ENCODE data around the gene DYRK2. TPM values are rescaled to one million over a fixed set of nuclear protein-coding genes. Genes with fewer than 3 reads are reported as not detected.

Gene DYRK2
- total RNA-seq, 2 donors from 2014 or later: 22.5 to 35.3 TPM

DNA sequence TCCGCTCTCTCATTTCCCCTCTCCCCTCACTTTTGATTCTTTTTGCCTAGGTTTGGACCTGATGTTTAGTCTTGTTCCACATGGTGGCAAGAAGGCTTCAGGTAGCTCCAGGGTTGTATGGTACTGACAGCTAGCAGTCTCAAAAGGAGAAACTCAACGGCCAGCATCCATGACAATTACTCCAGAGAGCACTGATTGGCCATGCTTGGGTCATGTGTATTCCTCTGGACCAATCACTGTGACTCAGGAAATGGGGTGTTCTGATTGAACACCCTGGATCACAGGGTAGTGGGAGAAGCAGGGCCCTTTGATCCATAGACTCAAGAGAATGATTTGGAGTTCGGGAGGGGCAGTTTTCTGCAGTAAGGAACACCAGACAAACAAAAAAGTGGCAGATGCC lies 45.3 kb downstream of the DYRK2 start:
- DNase-seq (ENCODE audit: low spot score): no peak
- no peak for ATAC-seq (ENCODE audit: insufficient number of reproducible peaks, low FRiP score, low read depth)
- H3K36me3 ChIP-seq: no peaks in the 10 kb centered on the region
- no peaks in the 10 kb centered on the region for H3K9me3 ChIP-seq
- H3K27ac ChIP-seq: no peak overlapping the region
- H3K4me3 ChIP-seq: no peak overlapping the region
- TF ChIP-seq, protein P1, sequence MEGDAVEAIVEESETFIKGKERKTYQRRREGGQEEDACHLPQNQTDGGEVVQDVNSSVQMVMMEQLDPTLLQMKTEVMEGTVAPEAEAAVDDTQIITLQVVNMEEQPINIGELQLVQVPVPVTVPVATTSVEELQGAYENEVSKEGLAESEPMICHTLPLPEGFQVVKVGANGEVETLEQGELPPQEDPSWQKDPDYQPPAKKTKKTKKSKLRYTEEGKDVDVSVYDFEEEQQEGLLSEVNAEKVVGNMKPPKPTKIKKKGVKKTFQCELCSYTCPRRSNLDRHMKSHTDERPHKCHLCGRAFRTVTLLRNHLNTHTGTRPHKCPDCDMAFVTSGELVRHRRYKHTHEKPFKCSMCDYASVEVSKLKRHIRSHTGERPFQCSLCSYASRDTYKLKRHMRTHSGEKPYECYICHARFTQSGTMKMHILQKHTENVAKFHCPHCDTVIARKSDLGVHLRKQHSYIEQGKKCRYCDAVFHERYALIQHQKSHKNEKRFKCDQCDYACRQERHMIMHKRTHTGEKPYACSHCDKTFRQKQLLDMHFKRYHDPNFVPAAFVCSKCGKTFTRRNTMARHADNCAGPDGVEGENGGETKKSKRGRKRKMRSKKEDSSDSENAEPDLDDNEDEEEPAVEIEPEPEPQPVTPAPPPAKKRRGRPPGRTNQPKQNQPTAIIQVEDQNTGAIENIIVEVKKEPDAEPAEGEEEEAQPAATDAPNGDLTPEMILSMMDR (IDR thresholded peaks at IDR 0.05): no peak
- no peaks in the 10 kb centered on the region for H3K27me3 ChIP-seq (replicated peaks; ENCODE audit: insufficient read depth)
- peaks cover 4 to 13% of the 10 kb centered on the region in 2 donors for H3K4me1 ChIP-seq (ENCODE audit: control insufficient read depth in 1 of 2, low read depth in 2 of 2)

DNA sequence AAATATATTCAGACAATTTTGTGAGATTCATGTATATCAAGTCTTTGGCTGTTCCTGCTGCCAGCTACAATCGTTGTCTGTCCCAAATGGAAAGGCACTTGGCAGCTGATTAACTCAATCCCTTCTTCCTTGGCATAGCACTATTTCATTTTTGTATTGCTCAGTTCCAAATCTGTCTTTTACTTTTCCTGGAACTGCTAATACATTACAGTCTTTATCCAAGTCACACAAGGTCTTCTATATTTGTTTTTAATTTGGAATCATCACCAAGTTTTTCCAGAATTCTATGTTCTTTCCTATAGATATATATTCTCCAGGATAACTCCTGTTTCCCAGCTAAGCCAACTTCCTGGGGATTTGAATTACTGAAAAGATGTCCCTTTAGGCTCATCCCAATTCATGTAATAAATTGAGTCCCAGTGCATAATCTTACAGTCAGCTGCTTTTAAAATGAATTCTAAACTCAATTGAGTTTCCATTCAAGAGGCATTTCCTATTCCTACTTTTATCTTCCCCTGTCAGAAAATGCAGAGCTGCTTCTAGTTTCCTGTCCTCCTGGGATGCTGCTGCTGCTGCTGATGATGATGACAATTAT lies 45.9 kb downstream of the DYRK2 start:
- no peak for ATAC-seq (ENCODE audit: insufficient number of reproducible peaks, low FRiP score, low read depth)

DNA sequence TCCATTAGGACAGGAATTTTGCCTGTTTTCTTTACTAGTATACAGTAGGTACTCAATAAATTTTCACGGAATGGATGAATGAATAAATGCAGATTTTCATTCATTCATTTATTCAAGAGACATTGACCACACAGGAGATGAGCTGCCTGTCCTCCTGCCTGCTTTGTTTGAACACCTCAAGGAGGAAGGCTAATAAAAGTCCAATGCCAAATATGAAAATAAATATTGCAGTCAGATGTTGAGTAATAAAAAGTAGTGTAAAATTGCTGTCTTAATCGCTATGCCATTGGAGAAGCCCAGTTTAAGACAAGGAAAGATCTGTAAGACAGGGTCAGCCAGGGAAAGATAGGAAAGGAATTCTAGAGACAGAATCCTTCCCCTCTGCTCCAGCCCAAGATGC lies 47.4 kb downstream of the DYRK2 start:
- DNase-seq (ENCODE audit: low spot score): no peak
- no peaks in the 10 kb centered on the region for H3K27me3 ChIP-seq (replicated peaks; ENCODE audit: insufficient read depth)
- peaks cover 6 to 19% of the 10 kb centered on the region in 2 donors for H3K4me1 ChIP-seq (ENCODE audit: control insufficient read depth in 1 of 2, low read depth in 2 of 2)
- TF ChIP-seq, protein P1 (IDR thresholded peaks at IDR 0.05): no peak
- H3K4me3 ChIP-seq: no peak overlapping the region
- H3K36me3 ChIP-seq: no peaks in the 10 kb centered on the region
- no peak for ATAC-seq (ENCODE audit: insufficient number of reproducible peaks, low FRiP score, low read depth)
- H3K9me3 ChIP-seq: no peaks in the 10 kb centered on the region
- no peak overlapping the region for H3K27ac ChIP-seq

More for the DNA sequence above, 45.9 kb downstream of the DYRK2 start:
- no peaks in the 10 kb centered on the region for H3K27me3 ChIP-seq (replicated peaks; ENCODE audit: insufficient read depth)
- DNase-seq (ENCODE audit: low spot score): no peak
- H3K36me3 ChIP-seq: no peaks in the 10 kb centered on the region
- no peak overlapping the region for H3K27ac ChIP-seq
- no peak overlapping the region for H3K4me3 ChIP-seq
- peaks cover 5 to 16% of the 10 kb centered on the region in 2 donors for H3K4me1 ChIP-seq (ENCODE audit: control insufficient read depth in 1 of 2, low read depth in 2 of 2)
- no peaks in the 10 kb centered on the region for H3K9me3 ChIP-seq
- TF ChIP-seq, protein P1 (IDR thresholded peaks at IDR 0.05): no peak

DNA sequence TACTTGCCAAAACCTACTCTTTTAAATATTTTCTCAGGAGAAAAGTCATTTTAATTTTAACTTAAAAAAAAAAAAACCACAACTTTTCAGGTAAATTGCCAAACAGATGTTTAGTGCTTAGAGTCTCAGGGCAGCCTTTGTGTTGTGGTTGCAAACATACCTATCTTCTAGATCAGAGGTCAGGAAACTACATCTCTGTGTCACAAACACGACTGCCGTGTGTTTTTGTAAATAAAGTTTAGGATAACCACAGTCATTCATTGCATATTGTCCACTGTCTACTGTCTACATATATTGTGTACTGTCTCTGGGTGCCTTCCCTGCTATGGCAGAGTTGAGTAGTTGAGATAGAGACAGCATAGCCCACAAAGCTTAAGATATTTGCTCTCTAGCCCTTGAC lies 48.9 kb downstream of the DYRK2 start:
- TF ChIP-seq, protein P1 (IDR thresholded peaks at IDR 0.05): no peak
- no peak overlapping the region for H3K4me3 ChIP-seq
- H3K36me3 ChIP-seq: no peaks in the 10 kb centered on the region
- H3K27ac ChIP-seq: no peak overlapping the region
- no peak for DNase-seq (ENCODE audit: low spot score)
- H3K9me3 ChIP-seq: no peaks in the 10 kb centered on the region
- no peaks in the 10 kb centered on the region for H3K27me3 ChIP-seq (replicated peaks; ENCODE audit: insufficient read depth)
- no peak for ATAC-seq (ENCODE audit: insufficient number of reproducible peaks, low FRiP score, low read depth)
- H3K4me1 ChIP-seq (ENCODE audit: control insufficient read depth in 1 of 2, low read depth in 2 of 2): peaks cover 6 to 19% of the 10 kb centered on the region in 2 donors

DNA sequence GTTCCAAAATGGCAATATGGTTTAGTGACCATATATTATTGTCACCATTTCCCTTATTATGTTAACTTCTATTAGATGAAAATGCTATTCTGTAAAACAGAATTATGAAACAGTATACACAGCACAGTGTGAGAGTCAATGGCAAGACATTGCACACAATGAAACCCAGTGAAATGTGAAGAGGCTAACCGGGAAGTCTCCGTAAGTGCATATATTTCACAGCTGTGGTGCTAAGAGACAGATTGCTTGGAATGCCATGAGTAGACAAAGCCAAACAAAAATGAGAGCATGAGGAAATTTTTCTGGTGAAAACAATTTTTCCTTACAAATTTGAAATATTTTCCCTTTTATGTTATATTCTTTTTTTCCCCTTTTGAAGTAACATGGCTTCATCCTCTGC lies 49.4 kb downstream of the DYRK2 start:
- TF ChIP-seq, protein P1 (IDR thresholded peaks at IDR 0.05): no peak

More for the DNA sequence above, 49.4 kb downstream of the DYRK2 start:
- no peaks in the 10 kb centered on the region for H3K27me3 ChIP-seq (replicated peaks; ENCODE audit: insufficient read depth)
- H3K4me1 ChIP-seq (ENCODE audit: control insufficient read depth in 1 of 2, low read depth in 2 of 2): peaks cover 6 to 19% of the 10 kb centered on the region in 2 donors
- H3K4me3 ChIP-seq: no peak overlapping the region
- no peak for DNase-seq (ENCODE audit: low spot score)
- no peak for ATAC-seq (ENCODE audit: insufficient number of reproducible peaks, low FRiP score, low read depth)
- no peaks in the 10 kb centered on the region for H3K9me3 ChIP-seq
- no peaks in the 10 kb centered on the region for H3K36me3 ChIP-seq
- no peak overlapping the region for H3K27ac ChIP-seq
